ENCODE results near the gene EPHB3. TPM values are rescaled to one million over a fixed set of nuclear protein-coding genes. Genes with fewer than 3 reads are reported as not detected.

Gene EPHB3
- total and polyA plus RNA-seq, 2 donors (not counting 3 experiments of a cell fraction or from before 2014, with no cell fraction given): 0.01 TPM; not detected in 1

DNA sequence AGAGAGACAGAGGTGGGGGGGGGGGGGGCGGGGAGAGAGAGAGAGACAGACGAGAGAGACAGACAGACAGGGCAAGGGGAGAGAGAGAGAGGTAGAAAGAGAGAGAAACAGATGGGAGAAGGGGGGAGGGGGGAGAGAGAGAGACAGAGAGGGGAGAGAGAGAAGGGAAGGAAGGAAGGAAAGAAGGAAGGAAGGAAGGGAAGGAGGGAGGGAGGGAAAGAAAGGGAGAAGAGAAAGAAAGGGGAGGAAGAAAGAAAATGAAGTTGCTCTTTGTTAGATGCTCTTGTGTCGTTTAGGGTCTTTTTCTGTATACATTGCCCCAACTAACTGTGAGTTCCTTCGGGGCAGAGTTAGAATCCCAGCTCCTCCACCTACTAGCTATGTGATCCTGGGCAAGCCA lies 19.0 kb upstream of the EPHB3 start:
- Histone ChIP-seq H3K9me1 (replicated peaks; ENCODE audit: control insufficient read depth, extremely low read depth, insufficient read depth, low read length) (no peaks in the 10 kb centered on the region), H3K27ac (ENCODE audit: insufficient read depth, low read depth, low read length) (no peak overlapping the region), H3K4me2 (ENCODE audit: insufficient read depth, low read length) (no peak overlapping the region), H3K79me2 (ENCODE audit: control insufficient read depth, insufficient read depth, low read length) (no peaks in the 10 kb centered on the region), H3K4me3 (replicated peaks in 1 of 3; ENCODE audit: insufficient read depth in 1 of 3, low read depth in 1 of 3, low read length in 3 of 3) (no peak overlapping the region), H3K9me3 (replicated peaks; ENCODE audit: control insufficient read depth, insufficient read depth, low read length) (no peaks in the 10 kb centered on the region), H2AFZ (ENCODE audit: low read depth, low read length) (no peak overlapping the region), H3K4me1 (ENCODE audit: control insufficient read depth, extremely low read depth, insufficient read depth, low read length) (no peaks in the 10 kb centered on the region), H3K27me3 (ENCODE audit: control insufficient read depth in 2 of 2, insufficient read depth in 2 of 2, low read length in 2 of 2) (peaks cover 11 to 18% of the 10 kb centered on the region in 2 experiments), H3K36me3 (ENCODE audit: control insufficient read depth in 2 of 2, extremely low read depth in 1 of 2, insufficient read depth in 2 of 2, low read length in 2 of 2) (no peaks in the 10 kb centered on the region), H3K9ac (replicated peaks; ENCODE audit: extremely low read depth, insufficient read depth, low read length) (no peak overlapping the region), H4K20me1 (replicated peaks; ENCODE audit: control insufficient read depth, extremely low read depth, insufficient read depth, low read length) (no peaks in the 10 kb centered on the region)
- dilution Hi-C loops (cut with MboI; ENCODE audit: extremely low pct_ligation_motif_present, low sequenced_read_pairs) (no loop called here), intact Hi-C loops (cut with micrococcal nuclease) (no loop called here)
- FAIRE-seq (no peak), DNase-seq (ENCODE audit: low read depth, low spot score) (no peak)
- ChIA-PET POLR2A (no interaction called here), CTCF (interaction anchor here (0.7 to 11.0 kb wide), 12 partner anchors 10 to 197 kb away, joined by 3 to 266 read pairs (median 4); no protein-coding TSS in a partner anchor)
- no TSS peak for BruUV-seq (replicated peaks)
- TF ChIP-seq, protein P1, sequence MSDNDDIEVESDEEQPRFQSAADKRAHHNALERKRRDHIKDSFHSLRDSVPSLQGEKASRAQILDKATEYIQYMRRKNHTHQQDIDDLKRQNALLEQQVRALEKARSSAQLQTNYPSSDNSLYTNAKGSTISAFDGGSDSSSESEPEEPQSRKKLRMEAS (IDR thresholded peaks at IDR 0.05; ENCODE audit: insufficient read depth, insufficient read length): no peak
- TF ChIP-seq POLR2AphosphoS5 (IDR thresholded peaks at IDR 0.05; ENCODE audit: insufficient read depth, low read depth, low read length) (no peak), POLR2A (IDR thresholded peaks at IDR 0.05; ENCODE audit: low read depth, low read length) (no peak), MYC (IDR thresholded peaks at IDR 0.05; ENCODE audit: low read depth, low read length) (no peak), GATA2 (IDR thresholded peaks at IDR 0.05; ENCODE audit: insufficient read depth, insufficient read length, low read depth, low read length) (no peak), FOS (IDR thresholded peaks at IDR 0.05; ENCODE audit: borderline replicate concordance, insufficient read depth, low read length) (no peak), EZH2 (IDR thresholded peaks at IDR 0.05; ENCODE audit: borderline replicate concordance, low read depth, low read length, severe bottlenecking) (no peak), JUN (IDR thresholded peaks at IDR 0.05; ENCODE audit: borderline replicate concordance, insufficient read depth, insufficient read length, low read depth) (no peak)

DNA sequence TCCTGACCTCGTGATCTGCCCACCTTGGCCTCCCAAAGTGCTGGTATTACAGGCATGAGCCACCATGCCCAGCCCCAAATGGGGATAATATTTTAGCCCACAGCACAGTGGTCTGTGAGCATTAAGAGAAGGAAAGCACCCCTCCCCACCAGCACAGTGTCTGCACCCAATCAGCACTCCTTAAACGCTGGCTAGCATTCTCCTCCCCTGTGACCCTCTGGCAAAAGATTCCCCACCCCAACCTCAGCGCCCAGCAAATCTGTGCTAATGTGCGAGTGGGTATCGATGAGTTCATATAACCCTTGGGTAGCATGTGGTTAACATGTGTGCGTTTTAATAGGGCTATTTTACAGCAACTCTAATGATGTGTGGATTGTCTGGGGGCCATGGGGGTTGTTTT lies 18.3 kb upstream of the EPHB3 start:
- H3K9me3 ChIP-seq (replicated peaks; ENCODE audit: control insufficient read depth, insufficient read depth, low read length): no peaks in the 10 kb centered on the region

More for the DNA sequence above, 18.3 kb upstream of the EPHB3 start:
- Histone ChIP-seq H4K20me1 (replicated peaks; ENCODE audit: control insufficient read depth, extremely low read depth, insufficient read depth, low read length) (no peaks in the 10 kb centered on the region), H3K4me3 (replicated peaks in 1 of 3; ENCODE audit: insufficient read depth in 1 of 3, low read depth in 1 of 3, low read length in 3 of 3) (no peak overlapping the region), H3K9me1 (replicated peaks; ENCODE audit: control insufficient read depth, extremely low read depth, insufficient read depth, low read length) (no peaks in the 10 kb centered on the region), H3K4me1 (ENCODE audit: control insufficient read depth, extremely low read depth, insufficient read depth, low read length) (no peaks in the 10 kb centered on the region), H2AFZ (ENCODE audit: low read depth, low read length) (no peak overlapping the region), H3K27me3 (ENCODE audit: control insufficient read depth in 2 of 2, insufficient read depth in 2 of 2, low read length in 2 of 2) (peaks cover 8 to 13% of the 10 kb centered on the region in 2 experiments), H3K36me3 (ENCODE audit: control insufficient read depth in 2 of 2, extremely low read depth in 1 of 2, insufficient read depth in 2 of 2, low read length in 2 of 2) (no peaks in the 10 kb centered on the region), H3K4me2 (ENCODE audit: insufficient read depth, low read length) (no peak overlapping the region), H3K79me2 (ENCODE audit: control insufficient read depth, insufficient read depth, low read length) (no peaks in the 10 kb centered on the region), H3K27ac (ENCODE audit: insufficient read depth, low read depth, low read length) (no peak overlapping the region), H3K9ac (replicated peaks; ENCODE audit: extremely low read depth, insufficient read depth, low read length) (no peak overlapping the region)
- intact Hi-C loops (cut with micrococcal nuclease) (no loop called here), dilution Hi-C loops (cut with MboI; ENCODE audit: extremely low pct_ligation_motif_present, low sequenced_read_pairs) (no loop called here)
- ChIA-PET CTCF (interaction anchor here (0.6 to 11.0 kb wide), 7 partner anchors 11 to 175 kb away, joined by 3 to 266 read pairs (median 4); no protein-coding TSS in a partner anchor), POLR2A (no interaction called here)
- no peak for TF ChIP-seq FOS (IDR thresholded peaks at IDR 0.05; ENCODE audit: borderline replicate concordance, insufficient read depth, low read length)
- TF ChIP-seq, protein P2, sequence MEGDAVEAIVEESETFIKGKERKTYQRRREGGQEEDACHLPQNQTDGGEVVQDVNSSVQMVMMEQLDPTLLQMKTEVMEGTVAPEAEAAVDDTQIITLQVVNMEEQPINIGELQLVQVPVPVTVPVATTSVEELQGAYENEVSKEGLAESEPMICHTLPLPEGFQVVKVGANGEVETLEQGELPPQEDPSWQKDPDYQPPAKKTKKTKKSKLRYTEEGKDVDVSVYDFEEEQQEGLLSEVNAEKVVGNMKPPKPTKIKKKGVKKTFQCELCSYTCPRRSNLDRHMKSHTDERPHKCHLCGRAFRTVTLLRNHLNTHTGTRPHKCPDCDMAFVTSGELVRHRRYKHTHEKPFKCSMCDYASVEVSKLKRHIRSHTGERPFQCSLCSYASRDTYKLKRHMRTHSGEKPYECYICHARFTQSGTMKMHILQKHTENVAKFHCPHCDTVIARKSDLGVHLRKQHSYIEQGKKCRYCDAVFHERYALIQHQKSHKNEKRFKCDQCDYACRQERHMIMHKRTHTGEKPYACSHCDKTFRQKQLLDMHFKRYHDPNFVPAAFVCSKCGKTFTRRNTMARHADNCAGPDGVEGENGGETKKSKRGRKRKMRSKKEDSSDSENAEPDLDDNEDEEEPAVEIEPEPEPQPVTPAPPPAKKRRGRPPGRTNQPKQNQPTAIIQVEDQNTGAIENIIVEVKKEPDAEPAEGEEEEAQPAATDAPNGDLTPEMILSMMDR (IDR thresholded peaks at IDR 0.05; ENCODE audit: extremely low read depth in 1 of 2, insufficient read depth in 1 of 2, low read depth in 1 of 2, low read length in 2 of 2): no peak
- BruUV-seq (replicated peaks): no TSS peak
- DNase-seq (ENCODE audit: low read depth, low spot score): no peak
- FAIRE-seq: no peak

Data from endothelial cell of umbilical vein (primary cell).